ENCODE measurements around the gene IL20RB. TPM values are rescaled to one million over a fixed set of nuclear protein-coding genes. Genes with fewer than 3 reads are reported as not detected.

Gene IL20RB
- total and polyA plus RNA-seq, 2 of the 13 experiments (the other 11 are each of a cell fraction or from before 2014, with no cell fraction given): 0.22 to 0.32 TPM

DNA sequence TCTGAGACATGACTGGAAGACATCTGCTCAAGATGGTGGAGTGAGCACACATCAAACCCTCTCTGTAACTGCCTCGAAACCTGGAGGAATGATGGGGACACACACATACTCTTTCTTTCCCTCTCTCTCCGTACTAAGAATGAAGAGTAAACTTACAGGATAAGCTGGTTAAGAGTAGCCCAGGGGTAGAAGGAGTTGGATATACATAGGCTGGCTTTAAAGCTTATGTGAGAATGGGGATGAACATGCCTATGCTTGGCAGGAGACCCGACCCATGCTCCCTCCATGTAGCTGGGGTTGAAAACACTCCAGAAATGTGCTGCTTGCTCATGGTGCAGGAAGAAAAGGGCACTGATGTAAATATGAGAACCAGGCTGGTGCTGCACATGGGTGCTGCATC is 68.9 kb downstream of the IL20RB start:
- Histone ChIP-seq H3K4me1 (ENCODE audit: insufficient read depth, low read length) (peaks cover 30% of the 10 kb centered on the region), H2AFZ (ENCODE audit: low read length) (no peak overlapping the region), H3K27ac (ENCODE audit: extremely low read length, insufficient read depth, low read length) (no peak overlapping the region), H3K36me3 (replicated peaks in 1 of 2; ENCODE audit: control insufficient read depth in 1 of 2, insufficient read depth in 2 of 2, low read length in 2 of 2) (no peaks in the 10 kb centered on the region), H3K27me3 (ENCODE audit: control insufficient read depth in 1 of 2, insufficient read depth in 2 of 2, low read length in 2 of 2) (0 out of 5 replicates have a peak, but pooled peaks cover 0 to 8% of the 10 kb centered on the region in 2 experiments), H3K9me3 (ENCODE audit: low read length) (no peaks in the 10 kb centered on the region), H3K4me3 (replicated peaks in 1 of 3; ENCODE audit: insufficient read depth in 1 of 3, low read depth in 2 of 3, low read length in 3 of 3) (no peak overlapping the region), H3K79me2 (ENCODE audit: insufficient read depth, low read length) (no peaks in the 10 kb centered on the region), H3K4me2 (ENCODE audit: low read depth, low read length) (no peak overlapping the region), H3K9ac (ENCODE audit: insufficient read depth, low read depth, low read length) (no peak overlapping the region), H4K20me1 (ENCODE audit: insufficient read depth, low read length) (no peaks in the 10 kb centered on the region)
- intact Hi-C loops (cut with micrococcal nuclease; ENCODE audit: unreplicated experiment) (no loop called here), in situ Hi-C loops (cut with HindIII; ENCODE audit: extremely low pct_ligation_motif_present, low pct_unique_long_range_greater_than_20kb) (no loop called here)
- CTCF ChIA-PET (ENCODE audit: low intra/inter-chr PET ratio, low total read pairs): no interaction called here
- no TSS peak for BruUV-seq (replicated peaks)
- TF ChIP-seq ZNF230 (CRISPR knock-in tag; IDR thresholded peaks at IDR 0.05) (no peak), ZNF577 (CRISPR knock-in tag; IDR thresholded peaks at IDR 0.05; ENCODE audit: borderline replicate concordance, low read depth) (no peak), NFATC3 (CRISPR knock-in tag; IDR thresholded peaks at IDR 0.05) (no peak), MEIS1 (CRISPR knock-in tag; IDR thresholded peaks at IDR 0.05; ENCODE audit: borderline replicate concordance) (no peak), GATAD1 (CRISPR knock-in tag; IDR thresholded peaks at IDR 0.05) (no peak), PHF5A (CRISPR knock-in tag; IDR thresholded peaks at IDR 0.05; ENCODE audit: low read depth, unreplicated experiment) (no peak)
- TF ChIP-seq, protein P1, sequence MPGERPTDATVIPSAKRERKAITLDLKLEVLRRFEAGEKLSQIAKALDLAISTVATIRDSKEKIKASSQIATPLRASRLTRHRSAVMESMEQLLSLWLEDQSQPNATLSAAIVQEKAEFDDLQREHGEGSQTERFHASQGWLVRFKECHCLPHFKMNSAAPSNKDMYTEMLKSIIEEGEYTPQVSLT (CRISPR knock-in tag; IDR thresholded peaks at IDR 0.05; ENCODE audit: borderline replicate concordance, low read depth): no peak
- TF ChIP-seq, protein P2, sequence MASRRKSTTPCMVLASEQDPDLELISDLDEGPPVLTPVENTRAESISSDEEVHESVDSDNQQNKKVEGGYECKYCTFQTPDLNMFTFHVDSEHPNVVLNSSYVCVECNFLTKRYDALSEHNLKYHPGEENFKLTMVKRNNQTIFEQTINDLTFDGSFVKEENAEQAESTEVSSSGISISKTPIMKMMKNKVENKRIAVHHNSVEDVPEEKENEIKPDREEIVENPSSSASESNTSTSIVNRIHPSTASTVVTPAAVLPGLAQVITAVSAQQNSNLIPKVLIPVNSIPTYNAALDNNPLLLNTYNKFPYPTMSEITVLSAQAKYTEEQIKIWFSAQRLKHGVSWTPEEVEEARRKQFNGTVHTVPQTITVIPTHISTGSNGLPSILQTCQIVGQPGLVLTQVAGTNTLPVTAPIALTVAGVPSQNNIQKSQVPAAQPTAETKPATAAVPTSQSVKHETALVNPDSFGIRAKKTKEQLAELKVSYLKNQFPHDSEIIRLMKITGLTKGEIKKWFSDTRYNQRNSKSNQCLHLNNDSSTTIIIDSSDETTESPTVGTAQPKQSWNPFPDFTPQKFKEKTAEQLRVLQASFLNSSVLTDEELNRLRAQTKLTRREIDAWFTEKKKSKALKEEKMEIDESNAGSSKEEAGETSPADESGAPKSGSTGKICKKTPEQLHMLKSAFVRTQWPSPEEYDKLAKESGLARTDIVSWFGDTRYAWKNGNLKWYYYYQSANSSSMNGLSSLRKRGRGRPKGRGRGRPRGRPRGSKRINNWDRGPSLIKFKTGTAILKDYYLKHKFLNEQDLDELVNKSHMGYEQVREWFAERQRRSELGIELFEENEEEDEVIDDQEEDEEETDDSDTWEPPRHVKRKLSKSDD (CRISPR knock-in tag; IDR thresholded peaks at IDR 0.05; ENCODE audit: low read depth): no peak
- FAIRE-seq (no peak), DNase-seq (ENCODE audit: low spot score) (no peak), ATAC-seq (no peak)
- POLR2A ChIA-PET: no interaction called here
- WGBS (ENCODE audit: low lambda C conversion rate): 54% methylated on average over 3 of the region's 3 CpGs

Measured in HepG2 (cell line).